DOHH2 (cell line): ENCODE results near the gene ENDOV.
A peak's percentile ranks its signal among the peaks of the same experiment; 100 is the strongest.

Source experiments
- H3F3A ChIP-seq: fragments of 200-600 bp; sonication (generic), shearing (Covaris generic); 2 replicates; pipeline ENCODE4 v1.6.0; 2016; ENCODE audit warnings: antibody characterized with exemption, mild to moderate bottlenecking; ENCODE audit not compliant: control insufficient read depth, insufficient read depth
- H3K27ac ChIP-seq: fragments of 200-600 bp; sonication (generic); 2 replicates; pipeline ENCODE4 v1.5.1; 2014; ENCODE audit warnings: low read depth, mild to moderate bottlenecking, low read length, moderate library complexity
- H3K27me3 ChIP-seq: fragments of 200-600 bp; sonication (generic); 2 replicates; pipeline ENCODE4 v1.6.1; 2014; ENCODE audit warnings: mild to moderate bottlenecking, low read length, mixed read lengths; ENCODE audit not compliant: control insufficient read depth
- H3K36me3 ChIP-seq: fragments of 200-600 bp; sonication (generic); 2 replicates; pipeline ENCODE4 v1.6.1; 2014; ENCODE audit warnings: mild to moderate bottlenecking, low read length, moderate library complexity, mixed read lengths; ENCODE audit not compliant: control insufficient read depth
- H3K4me1 ChIP-seq: fragments of 200-600 bp; sonication (generic); 2 replicates; pipeline ENCODE4 v1.6.1; 2014; ENCODE audit warnings: mild to moderate bottlenecking, low read length, mixed read lengths; ENCODE audit not compliant: control insufficient read depth
- H3K4me2 ChIP-seq: fragments of 200-600 bp; sonication (generic); 2 replicates; pipeline ENCODE4 v1.6.0; 2014; ENCODE audit warnings: mild to moderate bottlenecking, low read length, moderate library complexity
- H3K4me3 ChIP-seq: fragments of 200-600 bp; sonication (generic); 2 replicates; pipeline ENCODE4 v1.5.1; 2014; ENCODE audit warnings: mild to moderate bottlenecking, low read length, mixed read lengths
- H3K79me2 ChIP-seq: fragments of 200-600 bp; sonication (generic); 2 replicates; pipeline ENCODE4 v1.6.1; 2014; ENCODE audit warnings: mild to moderate bottlenecking, low read length, mixed read lengths; ENCODE audit not compliant: control insufficient read depth
- H3K9me2 ChIP-seq: fragments of 200-600 bp; sonication (generic); replicated peaks from 2 replicates; pipeline ENCODE4 v1.6.1; 2014; ENCODE audit warnings: mild to moderate bottlenecking, low read length, mixed read lengths; ENCODE audit not compliant: control insufficient read depth
- H3K9me3 ChIP-seq: fragments of 200-600 bp; sonication (generic); 2 replicates; pipeline ENCODE4 v1.6.1; 2014; ENCODE audit warnings: antibody characterized with exemption, low read length, mixed read lengths; ENCODE audit not compliant: control insufficient read depth, insufficient read depth
- H4K20me1 ChIP-seq: fragments of 200-600 bp; sonication (generic); 2 replicates; pipeline ENCODE4 v1.6.0; 2014; ENCODE audit warnings: low read depth, mild to moderate bottlenecking, antibody characterized with exemption, low read length, moderate library complexity; ENCODE audit not compliant: control insufficient read depth, insufficient read depth
- EZH2phosphoT487 ChIP-seq: fragments of 200-600 bp; sonication (generic); IDR thresholded peaks from 2 replicates; pipeline ENCODE4 v1.6.1; 2017; ENCODE audit warnings: borderline replicate concordance, mild to moderate bottlenecking, antibody characterized with exemption, low read length, moderate library complexity, mixed read lengths
- TF ChIP-seq, protein P1 (sequence below): fragments of 200-600 bp; sonication (generic); IDR thresholded peaks from one replicate; pipeline ENCODE4 v1.5.1; 2014; ENCODE audit warnings: antibody characterized with exemption, mild to moderate bottlenecking, low read depth, low read length; ENCODE audit not compliant: poor library complexity, severe bottlenecking

ENDOV gene

DNA sequence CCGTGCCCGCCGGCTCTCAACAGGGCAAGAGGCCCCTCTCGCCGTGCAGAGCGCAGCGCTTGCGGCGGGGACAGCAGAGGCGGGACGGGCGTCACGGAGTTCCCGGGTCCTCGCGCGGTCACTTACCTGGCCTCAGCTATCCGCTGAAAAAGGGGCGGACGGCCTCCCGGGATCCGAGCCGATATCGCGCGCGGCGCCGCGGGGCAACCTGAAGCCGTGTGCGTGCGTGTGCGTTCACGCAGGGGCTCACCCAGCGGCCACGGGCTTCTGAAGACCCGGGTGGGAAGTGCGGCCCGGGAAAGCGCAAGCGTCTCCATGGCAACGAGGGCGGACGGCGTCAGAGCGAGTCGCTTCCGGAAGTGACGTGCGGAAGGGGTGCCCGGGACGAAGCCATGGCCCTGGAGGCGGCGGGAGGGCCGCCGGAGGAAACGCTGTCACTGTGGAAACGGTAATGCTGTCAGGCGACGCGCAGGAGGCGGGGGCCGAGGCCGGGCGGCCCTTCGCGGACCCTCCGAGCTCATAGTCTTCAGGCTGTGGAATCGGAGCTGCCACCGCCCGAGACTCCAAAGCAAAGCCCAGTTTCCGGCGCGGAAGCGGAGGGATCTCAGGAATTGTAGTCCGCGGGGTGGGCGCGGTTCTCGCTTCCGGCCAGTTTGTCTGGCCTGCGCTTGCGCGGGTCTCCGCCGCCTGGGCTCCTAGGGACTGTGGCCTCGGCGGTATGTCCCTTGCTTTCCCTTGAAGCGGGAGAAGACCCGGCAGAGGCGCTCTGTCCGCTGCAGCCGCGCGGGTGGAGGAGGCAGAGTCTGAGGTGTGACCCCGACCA, at the start of gene ENDOV:
Gene ENDOV, plus strand, starts transcription at position 365 of the 823 bp plus-strand sequence. Its CDS starts 28 bp downstream, at position 393.
- H3K79me2 ChIP-seq, result peaks cover 3% of the 10 kb centered on the region; the same call in 1 of the 2 replicates
- peak within 1 kb of the TSS; percentile 30 for H3K27ac ChIP-seq
- H3K27me3 ChIP-seq, result peaks cover 21% of the 10 kb centered on the region
- H3K9me3 ChIP-seq, result no peaks in the 10 kb centered on the region
- peaks cover 16% of the 10 kb centered on the region for H3K4me1 ChIP-seq
- TF ChIP-seq, protein P1, sequence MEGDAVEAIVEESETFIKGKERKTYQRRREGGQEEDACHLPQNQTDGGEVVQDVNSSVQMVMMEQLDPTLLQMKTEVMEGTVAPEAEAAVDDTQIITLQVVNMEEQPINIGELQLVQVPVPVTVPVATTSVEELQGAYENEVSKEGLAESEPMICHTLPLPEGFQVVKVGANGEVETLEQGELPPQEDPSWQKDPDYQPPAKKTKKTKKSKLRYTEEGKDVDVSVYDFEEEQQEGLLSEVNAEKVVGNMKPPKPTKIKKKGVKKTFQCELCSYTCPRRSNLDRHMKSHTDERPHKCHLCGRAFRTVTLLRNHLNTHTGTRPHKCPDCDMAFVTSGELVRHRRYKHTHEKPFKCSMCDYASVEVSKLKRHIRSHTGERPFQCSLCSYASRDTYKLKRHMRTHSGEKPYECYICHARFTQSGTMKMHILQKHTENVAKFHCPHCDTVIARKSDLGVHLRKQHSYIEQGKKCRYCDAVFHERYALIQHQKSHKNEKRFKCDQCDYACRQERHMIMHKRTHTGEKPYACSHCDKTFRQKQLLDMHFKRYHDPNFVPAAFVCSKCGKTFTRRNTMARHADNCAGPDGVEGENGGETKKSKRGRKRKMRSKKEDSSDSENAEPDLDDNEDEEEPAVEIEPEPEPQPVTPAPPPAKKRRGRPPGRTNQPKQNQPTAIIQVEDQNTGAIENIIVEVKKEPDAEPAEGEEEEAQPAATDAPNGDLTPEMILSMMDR, result no peak
- TF ChIP-seq EZH2phosphoT487, result no peak
- no peaks in the 10 kb centered on the region for H3F3A ChIP-seq
- no peaks in the 10 kb centered on the region for H3K9me2 ChIP-seq
- H4K20me1 ChIP-seq, result no peaks in the 10 kb centered on the region
- H3K36me3 ChIP-seq, result no peaks in the 10 kb centered on the region
- H3K4me2 ChIP-seq, result peak within 1 kb of the TSS; percentile 100
- H3K4me3 ChIP-seq, result peak within 1 kb of the TSS; percentile 99

DNA sequence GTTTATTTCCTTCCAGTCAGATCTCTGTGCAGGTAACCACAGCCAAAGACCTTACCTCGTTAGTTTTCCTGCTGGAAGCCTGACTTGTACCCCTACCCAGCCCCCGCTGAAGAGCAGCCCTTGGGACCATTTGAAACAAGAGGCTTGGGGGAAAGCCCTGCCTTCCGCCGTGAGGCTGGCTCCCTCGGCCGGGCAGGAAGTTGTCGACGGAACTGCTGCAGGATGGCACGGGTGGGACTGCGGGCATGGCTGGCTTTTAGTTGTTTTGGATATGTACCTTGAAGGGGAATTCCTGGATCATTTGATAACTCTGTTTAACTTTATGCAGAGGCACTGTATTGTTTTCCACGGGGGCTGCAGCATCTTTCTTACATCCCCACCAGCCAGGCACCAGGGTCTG, 49.0 kb upstream of the ENDOV start:
- TF ChIP-seq, protein P1, result no peak
- TF ChIP-seq EZH2phosphoT487, result no peak

DNA sequence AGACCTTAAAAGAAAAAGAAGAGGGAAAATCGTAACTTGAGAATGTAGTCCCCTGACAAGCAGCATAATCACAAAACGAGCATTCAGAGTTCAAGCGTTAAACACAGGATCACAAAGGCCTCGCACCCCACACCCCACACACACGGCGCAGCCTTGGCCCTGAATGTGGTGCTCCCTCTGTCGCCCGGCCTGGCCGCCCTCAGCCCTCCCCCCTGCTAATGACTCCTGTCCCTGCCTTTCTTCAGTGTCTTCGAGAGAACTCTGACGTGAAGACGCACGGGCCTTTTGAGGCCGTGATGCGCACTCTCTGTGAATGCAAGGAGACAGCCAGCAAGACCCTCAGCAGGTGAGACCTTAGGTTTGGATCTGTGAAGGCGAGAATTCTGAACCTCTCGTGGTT, 47.5 kb upstream of the ENDOV start:
- H3K4me2 ChIP-seq, result no peak overlapping the region
- no peak overlapping the region for H3K27ac ChIP-seq
- no peaks in the 10 kb centered on the region for H3K27me3 ChIP-seq
- H3K4me1 ChIP-seq, result no peaks in the 10 kb centered on the region
- TF ChIP-seq EZH2phosphoT487, result no peak
- TF ChIP-seq, protein P1, result no peak
- no peaks in the 10 kb centered on the region for H3K79me2 ChIP-seq
- no peaks in the 10 kb centered on the region for H3K9me3 ChIP-seq
- no peaks in the 10 kb centered on the region for H3F3A ChIP-seq
- no peak overlapping the region for H3K4me3 ChIP-seq
- H3K9me2 ChIP-seq, result no peaks in the 10 kb centered on the region
- no peaks in the 10 kb centered on the region for H3K36me3 ChIP-seq
- H4K20me1 ChIP-seq, result no peaks in the 10 kb centered on the region; the same call in 1 of the 2 replicates

More for the DNA sequence above, 49.0 kb upstream of the ENDOV start:
- Histone ChIP-seq H3K9me3 (no peaks in the 10 kb centered on the region), H3K9me2 (no peaks in the 10 kb centered on the region), H3K4me2 (no peak overlapping the region), H3K4me3 (no peak overlapping the region), H3F3A (no peaks in the 10 kb centered on the region), H3K27me3 (no peaks in the 10 kb centered on the region), H3K36me3 (no peaks in the 10 kb centered on the region), H4K20me1 (no peaks in the 10 kb centered on the region; the same call in 1 of the 2 replicates), H3K79me2 (no peaks in the 10 kb centered on the region), H3K4me1 (no peaks in the 10 kb centered on the region), H3K27ac (no peak overlapping the region)
